ENCODE measurements around the gene ALK. TPM values are rescaled to one million over a fixed set of nuclear protein-coding genes. Genes with fewer than 3 reads are reported as not detected.

Gene ALK
- total RNA-seq, 1 experiment from 2014 or later, result not detected

GRCh38 chr2:29440921-29441623 lies 480.3 kb downstream of the ALK start:
- Histone ChIP-seq H3K23ac (ENCODE audit: insufficient read length, low read depth, low read length) (no peak overlapping the region), H3K27ac (ENCODE audit: insufficient read length, low read depth, low read length) (no peak overlapping the region), H2BK15ac (ENCODE audit: low read depth, low read length) (no peak overlapping the region), H4K8ac (replicated peaks; ENCODE audit: insufficient read length, low read depth, low read length) (no peak overlapping the region), H3K9me3 (ENCODE audit: control insufficient read depth, low read depth, low read length) (no peaks in the 10 kb centered on the region), H2BK120ac (ENCODE audit: low read depth, low read length, poor library complexity, severe bottlenecking) (no peak overlapping the region), H3K23me2 (ENCODE audit: insufficient read length, low read depth, low read length, poor library complexity, severe bottlenecking) (no peaks in the 10 kb centered on the region), H2AK5ac (ENCODE audit: insufficient read length, low read length) (no peak overlapping the region), H2BK20ac (ENCODE audit: low read depth, low read length, poor library complexity, severe bottlenecking) (no peak overlapping the region), H3K4me2 (ENCODE audit: insufficient read depth, insufficient read length, low read length) (no peak overlapping the region), H2AFZ (ENCODE audit: low read length) (no peak overlapping the region), H3K4ac (ENCODE audit: low read depth, low read length) (no peak overlapping the region), H3K4me1 (ENCODE audit: insufficient read depth, low read length) (no peaks in the 10 kb centered on the region; the same call in 1 of the 2 replicates), H3K27me3 (ENCODE audit: insufficient read depth, low read length) (no peaks in the 10 kb centered on the region), H3K79me2 (ENCODE audit: insufficient read depth, low read length) (no peaks in the 10 kb centered on the region), H4K5ac (ENCODE audit: insufficient read length, low read depth, low read length) (no peak overlapping the region), H2BK5ac (ENCODE audit: insufficient read length, low read length) (no peak overlapping the region), H2BK12ac (ENCODE audit: insufficient read length, low read depth, low read length) (no peak overlapping the region), H3K18ac (ENCODE audit: insufficient read length, low read depth, low read length) (no peak overlapping the region), H3K56ac (ENCODE audit: insufficient read length, low read depth, low read length) (no peak overlapping the region), H3T11ph (ENCODE audit: low read length) (no peak overlapping the region), H3K14ac (ENCODE audit: insufficient read depth, low read length) (no peak overlapping the region), H3K9ac (ENCODE audit: extremely low read depth, insufficient read length, low read length) (no peak overlapping the region), H3K79me1 (ENCODE audit: insufficient read depth, low read depth, low read length, poor library complexity, severe bottlenecking) (no peaks in the 10 kb centered on the region), H4K20me1 (ENCODE audit: control insufficient read depth, insufficient read depth, insufficient read length) (no peaks in the 10 kb centered on the region), H4K91ac (ENCODE audit: insufficient read length, low read depth, low read length) (no peak overlapping the region)
- TF ChIP-seq CTCF (conservative IDR thresholded peaks at IDR 0.05), result no peak
- peaks cover 0 to 9% of the 10 kb centered on the region in 2 experiments; a peak in 2 of 4 replicates for H3K4me1 Mint-ChIP-seq
- no peaks in the 10 kb centered on the region; a peak in 1 of 5 replicates for H3K9me3 Mint-ChIP-seq
- H3K36me3 Mint-ChIP-seq (ENCODE audit: insufficient read depth in 1 of 3, low read depth in 3 of 3), result no peaks in the 10 kb centered on the region
- no CpG with 5 or more reads among the region's 6 CpGs for WGBS (ENCODE audit: extremely low coverage, insufficient read length, low lambda C conversion rate)
- DNase-seq, result no peak
- H3K27me3 Mint-ChIP-seq (ENCODE audit: low read depth), result no peaks in the 10 kb centered on the region
- no peak overlapping the region for H3K4me3 Mint-ChIP-seq
- no peak overlapping the region for H3K27ac Mint-ChIP-seq
